ENCODE data around the gene ARPC5. TPM values are rescaled to one million over a fixed set of nuclear protein-coding genes. Genes with fewer than 3 reads are reported as not detected.

Gene ARPC5
- total and polyA plus RNA-seq, 9 of the 15 experiments (the other 6 are each of a cell fraction or from before 2014, with no cell fraction given), result 71.8 to 150 (median 91.6) TPM

DNA sequence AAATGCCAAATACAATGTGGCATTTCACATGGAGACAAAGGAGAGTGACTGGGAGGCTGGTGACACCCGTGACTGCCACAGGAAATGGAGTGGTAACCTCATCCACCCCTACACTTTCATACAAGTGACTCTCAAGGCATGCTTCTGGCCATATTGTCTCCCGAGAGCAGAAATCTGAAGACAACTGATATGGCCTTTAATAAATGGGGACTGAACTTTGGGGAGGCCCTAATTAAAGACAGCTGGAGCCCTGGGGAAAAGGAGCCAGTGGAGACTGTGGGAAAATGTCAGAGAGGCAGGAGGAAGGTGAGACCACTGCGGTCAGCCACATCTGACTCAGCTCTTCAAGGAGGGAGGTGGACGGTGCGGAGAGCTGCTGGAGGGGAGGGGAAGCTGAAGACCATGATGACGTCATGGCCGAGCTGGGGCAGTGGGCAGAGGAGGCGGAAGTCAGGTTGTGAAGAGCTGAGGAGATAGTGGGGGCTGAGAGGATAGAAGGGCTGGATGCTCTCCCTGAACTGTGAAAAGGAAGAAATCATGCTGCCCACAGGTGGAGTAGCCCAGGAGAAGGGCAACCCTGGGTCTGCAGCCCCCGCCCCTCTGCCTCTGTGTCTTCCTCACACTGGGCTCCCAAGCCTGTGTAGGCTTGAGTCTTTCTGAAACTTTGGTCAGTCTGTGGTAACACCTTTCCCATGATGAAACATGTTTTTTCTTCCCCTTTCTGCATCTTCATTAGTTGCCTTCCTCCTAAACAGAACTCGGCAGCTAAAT is 31.4 kb downstream of the ARPC5 start (continued):
- TF ChIP-seq GABPB2 (CRISPR knock-in tag; conservative IDR thresholded peaks at IDR 0.05) (no peak), ZNF263 (CRISPR knock-in tag; IDR thresholded peaks at IDR 0.05; ENCODE audit: borderline replicate concordance) (no peak), SLC30A9 (CRISPR knock-in tag; IDR thresholded peaks at IDR 0.05) (no peak), ARID1B (IDR thresholded peaks at IDR 0.05) (peak; percentile 70; the same call in 1 of the 2 replicates), ZBTB7A (IDR thresholded peaks at IDR 0.05; ENCODE audit: borderline replicate concordance, control insufficient read depth, low read depth, low read length) (peak; percentile 32; the same call in 1 of the 2 replicates), U2AF2 (optimal IDR thresholded peaks at IDR 0.05; ENCODE audit: low read depth, low read length) (no peak), KHSRP (IDR thresholded peaks at IDR 0.05) (peak; percentile 40; the same call in 1 of the 2 replicates), ZNF175 (CRISPR knock-in tag; IDR thresholded peaks at IDR 0.05; ENCODE audit: low read depth) (peak; percentile 50)
- TF ChIP-seq, protein P1, sequence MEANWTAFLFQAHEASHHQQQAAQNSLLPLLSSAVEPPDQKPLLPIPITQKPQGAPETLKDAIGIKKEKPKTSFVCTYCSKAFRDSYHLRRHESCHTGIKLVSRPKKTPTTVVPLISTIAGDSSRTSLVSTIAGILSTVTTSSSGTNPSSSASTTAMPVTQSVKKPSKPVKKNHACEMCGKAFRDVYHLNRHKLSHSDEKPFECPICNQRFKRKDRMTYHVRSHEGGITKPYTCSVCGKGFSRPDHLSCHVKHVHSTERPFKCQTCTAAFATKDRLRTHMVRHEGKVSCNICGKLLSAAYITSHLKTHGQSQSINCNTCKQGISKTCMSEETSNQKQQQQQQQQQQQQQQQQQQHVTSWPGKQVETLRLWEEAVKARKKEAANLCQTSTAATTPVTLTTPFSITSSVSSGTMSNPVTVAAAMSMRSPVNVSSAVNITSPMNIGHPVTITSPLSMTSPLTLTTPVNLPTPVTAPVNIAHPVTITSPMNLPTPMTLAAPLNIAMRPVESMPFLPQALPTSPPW (CRISPR knock-in tag; IDR thresholded peaks at IDR 0.05), result peak; percentile 66
- TF ChIP-seq, protein P2, sequence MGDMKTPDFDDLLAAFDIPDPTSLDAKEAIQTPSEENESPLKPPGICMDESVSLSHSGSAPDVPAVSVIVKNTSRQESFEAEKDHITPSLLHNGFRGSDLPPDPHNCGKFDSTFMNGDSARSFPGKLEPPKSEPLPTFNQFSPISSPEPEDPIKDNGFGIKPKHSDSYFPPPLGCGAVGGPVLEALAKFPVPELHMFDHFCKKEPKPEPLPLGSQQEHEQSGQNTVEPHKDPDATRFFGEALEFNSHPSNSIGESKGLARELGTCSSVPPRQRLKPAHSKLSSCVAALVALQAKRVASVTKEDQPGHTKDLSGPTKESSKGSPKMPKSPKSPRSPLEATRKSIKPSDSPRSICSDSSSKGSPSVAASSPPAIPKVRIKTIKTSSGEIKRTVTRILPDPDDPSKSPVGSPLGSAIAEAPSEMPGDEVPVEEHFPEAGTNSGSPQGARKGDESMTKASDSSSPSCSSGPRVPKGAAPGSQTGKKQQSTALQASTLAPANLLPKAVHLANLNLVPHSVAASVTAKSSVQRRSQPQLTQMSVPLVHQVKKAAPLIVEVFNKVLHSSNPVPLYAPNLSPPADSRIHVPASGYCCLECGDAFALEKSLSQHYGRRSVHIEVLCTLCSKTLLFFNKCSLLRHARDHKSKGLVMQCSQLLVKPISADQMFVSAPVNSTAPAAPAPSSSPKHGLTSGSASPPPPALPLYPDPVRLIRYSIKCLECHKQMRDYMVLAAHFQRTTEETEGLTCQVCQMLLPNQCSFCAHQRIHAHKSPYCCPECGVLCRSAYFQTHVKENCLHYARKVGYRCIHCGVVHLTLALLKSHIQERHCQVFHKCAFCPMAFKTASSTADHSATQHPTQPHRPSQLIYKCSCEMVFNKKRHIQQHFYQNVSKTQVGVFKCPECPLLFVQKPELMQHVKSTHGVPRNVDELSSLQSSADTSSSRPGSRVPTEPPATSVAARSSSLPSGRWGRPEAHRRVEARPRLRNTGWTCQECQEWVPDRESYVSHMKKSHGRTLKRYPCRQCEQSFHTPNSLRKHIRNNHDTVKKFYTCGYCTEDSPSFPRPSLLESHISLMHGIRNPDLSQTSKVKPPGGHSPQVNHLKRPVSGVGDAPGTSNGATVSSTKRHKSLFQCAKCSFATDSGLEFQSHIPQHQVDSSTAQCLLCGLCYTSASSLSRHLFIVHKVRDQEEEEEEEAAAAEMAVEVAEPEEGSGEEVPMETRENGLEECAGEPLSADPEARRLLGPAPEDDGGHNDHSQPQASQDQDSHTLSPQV (IDR thresholded peaks at IDR 0.05), result no peak
- TF ChIP-seq, protein P3, sequence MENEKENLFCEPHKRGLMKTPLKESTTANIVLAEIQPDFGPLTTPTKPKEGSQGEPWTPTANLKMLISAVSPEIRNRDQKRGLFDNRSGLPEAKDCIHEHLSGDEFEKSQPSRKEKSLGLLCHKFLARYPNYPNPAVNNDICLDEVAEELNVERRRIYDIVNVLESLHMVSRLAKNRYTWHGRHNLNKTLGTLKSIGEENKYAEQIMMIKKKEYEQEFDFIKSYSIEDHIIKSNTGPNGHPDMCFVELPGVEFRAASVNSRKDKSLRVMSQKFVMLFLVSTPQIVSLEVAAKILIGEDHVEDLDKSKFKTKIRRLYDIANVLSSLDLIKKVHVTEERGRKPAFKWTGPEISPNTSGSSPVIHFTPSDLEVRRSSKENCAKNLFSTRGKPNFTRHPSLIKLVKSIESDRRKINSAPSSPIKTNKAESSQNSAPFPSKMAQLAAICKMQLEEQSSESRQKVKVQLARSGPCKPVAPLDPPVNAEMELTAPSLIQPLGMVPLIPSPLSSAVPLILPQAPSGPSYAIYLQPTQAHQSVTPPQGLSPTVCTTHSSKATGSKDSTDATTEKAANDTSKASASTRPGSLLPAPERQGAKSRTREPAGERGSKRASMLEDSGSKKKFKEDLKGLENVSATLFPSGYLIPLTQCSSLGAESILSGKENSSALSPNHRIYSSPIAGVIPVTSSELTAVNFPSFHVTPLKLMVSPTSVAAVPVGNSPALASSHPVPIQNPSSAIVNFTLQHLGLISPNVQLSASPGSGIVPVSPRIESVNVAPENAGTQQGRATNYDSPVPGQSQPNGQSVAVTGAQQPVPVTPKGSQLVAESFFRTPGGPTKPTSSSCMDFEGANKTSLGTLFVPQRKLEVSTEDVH (IDR thresholded peaks at IDR 0.05; ENCODE audit: low read depth, partially characterized antibody), result no peak

All from K562 (cell line).